ENCODE measurements around the gene NIM1K.
"Not testable (repeated sequence)": the region's sequence is repeated elsewhere in the genome, so short reads cannot be mapped to it uniquely, and the experiment has no call there.

NIM1K gene

GRCh38 chr5:43314724-43315123 is 122.7 kb downstream of the NIM1K start:
- DNase-seq (ENCODE audit: low spot score): no peak

GRCh38 chr5:43315263-43315662 is 123.2 kb downstream of the NIM1K start:
- DNase-seq (ENCODE audit: low spot score): no peak

GRCh38 chr5:43315682-43316081 is 123.7 kb downstream of the NIM1K start:
- DNase-seq (ENCODE audit: low spot score): no peak

GRCh38 chr5:43316421-43316820 is 124.4 kb downstream of the NIM1K start:
- no peak for DNase-seq (ENCODE audit: low spot score)

GRCh38 chr5:43320846-43321245 is 128.8 kb downstream of the NIM1K start:
- no peak for DNase-seq (ENCODE audit: low spot score)

GRCh38 chr5:43323488-43323887 is 131.5 kb downstream of the NIM1K start:
- not testable (repeated sequence) for DNase-seq (ENCODE audit: low spot score)

GRCh38 chr5:43325624-43326023 is 133.6 kb downstream of the NIM1K start:
- DNase-seq (ENCODE audit: low spot score): not testable (repeated sequence)
